Neural cell (in vitro differentiated cells): ENCODE measurements around the gene TAGLN. TPM values are rescaled to one million over a fixed set of nuclear protein-coding genes. Genes with fewer than 3 reads are reported as not detected.
"Not testable (repeated sequence)": the region's sequence is repeated elsewhere in the genome, so short reads cannot be mapped to it uniquely, and the experiment has no call there.

ENCODE experiments used
- H2AFZ ChIP-seq: fragments of 200-600, 300-800 bp; sonication (generic), shearing (Covaris generic); 2 replicates; pipeline ENCODE4 v1.6.0; 2014; ENCODE audit warnings: low read depth, mild to moderate bottlenecking, antibody characterized with exemption, low read length, moderate library complexity
- H3F3A ChIP-seq: fragments of 200-600 bp; shearing (Covaris generic); 2 replicates; pipeline ENCODE4 v1.6.1; 2016; ENCODE audit warnings: mild to moderate bottlenecking, moderate library complexity, mixed read lengths, antibody characterized with exemption, low read length; ENCODE audit not compliant: insufficient read depth, poor library complexity, severe bottlenecking
- H3K27ac ChIP-seq: fragments of 200-600, 300-800 bp; sonication (generic), shearing (Covaris generic); 2 replicates; pipeline ENCODE4 v1.5.1; 2014; ENCODE audit warnings: mild to moderate bottlenecking, low read length, moderate library complexity
- H3K27me3 ChIP-seq: fragments of 300-800, 200-600 bp; sonication (generic), shearing (Covaris generic); 2 replicates; pipeline ENCODE4 v1.6.0; 2014; ENCODE audit warnings: mild to moderate bottlenecking, low read depth, low read length, moderate library complexity; ENCODE audit not compliant: insufficient read depth
- H3K36me3 ChIP-seq: fragments of 300-800, 200-600 bp; sonication (generic), shearing (Covaris generic); 2 replicates; pipeline ENCODE4 v1.5.1; 2014; ENCODE audit warnings: mild to moderate bottlenecking, antibody characterized with exemption, low read length, moderate library complexity; ENCODE audit not compliant: insufficient read depth
- H3K4me2 ChIP-seq: fragments of 300-800, 200-600 bp; sonication (generic), shearing (Covaris generic); 2 replicates; pipeline ENCODE4 v1.6.0; 2014; ENCODE audit warnings: mild to moderate bottlenecking, low read length
- H3K4me3 ChIP-seq: fragments of 300-800, 200-600 bp; sonication (generic), shearing (Covaris generic); 2 replicates; pipeline ENCODE4 v1.5.1; 2014; ENCODE audit warnings: mild to moderate bottlenecking, low read length, moderate library complexity
- H3K79me2 ChIP-seq: fragments of 200-600 bp; shearing (Covaris generic); replicated peaks from 2 replicates; pipeline ENCODE4 v1.6.0; 2014; ENCODE audit warnings: mild to moderate bottlenecking, low read length, moderate library complexity; ENCODE audit not compliant: insufficient read depth
- H3K9ac ChIP-seq: fragments of 300-800, 200-600 bp; sonication (generic), shearing (Covaris generic); 2 replicates; pipeline ENCODE4 v1.6.1; 2016; ENCODE audit warnings: mild to moderate bottlenecking, low read length, mixed read lengths
- H3K9me2 ChIP-seq: fragments of 200-600 bp; shearing (Covaris generic); 2 replicates; pipeline ENCODE4 v1.6.1; 2016; ENCODE audit warnings: mild to moderate bottlenecking, low read length, mixed read lengths; ENCODE audit not compliant: insufficient read depth
- H3K9me3 ChIP-seq: fragments of 200-600, 300-800 bp; sonication (generic), shearing (Covaris generic); 2 replicates; pipeline ENCODE4 v1.6.1; 2016; ENCODE audit warnings: mild to moderate bottlenecking, mixed run types, low read length, moderate library complexity, mixed read lengths
- H4K20me1 ChIP-seq: fragments of 200-600 bp; shearing (Covaris generic); 2 replicates; pipeline ENCODE4 v1.6.1; 2016; ENCODE audit warnings: mild to moderate bottlenecking, mixed run types; ENCODE audit not compliant: insufficient read depth
- CTCF ChIP-seq: fragments of 450-650 bp; IDR thresholded peaks from 2 replicates; pipeline ENCODE4 v1.5.1; 2014; ENCODE audit warnings: antibody characterized with exemption, mild to moderate bottlenecking, moderate library complexity; ENCODE audit not compliant: poor library complexity, severe bottlenecking
- EP300 ChIP-seq: fragments of 450-650 bp; conservative IDR thresholded peaks from 2 replicates; pipeline ENCODE4 v1.6.1; 2014; ENCODE audit warnings: antibody characterized with exemption, mild to moderate bottlenecking, moderate library complexity; ENCODE audit not compliant: poor library complexity, severe bottlenecking
- EZH2 ChIP-seq: fragments of 200-600, 300-800 bp; shearing (Covaris generic), sonication (generic); IDR thresholded peaks from 2 replicates; pipeline ENCODE4 v1.6.1; 2014; ENCODE audit warnings: antibody characterized with exemption, low read length, borderline replicate concordance, mild to moderate bottlenecking; ENCODE audit not compliant: insufficient read depth, poor library complexity, severe bottlenecking
- MXI1 ChIP-seq: fragments of 450-650 bp; conservative IDR thresholded peaks from 2 replicates; pipeline ENCODE4 v1.6.1; 2014; ENCODE audit warnings: antibody characterized with exemption, mild to moderate bottlenecking; ENCODE audit not compliant: poor library complexity, severe bottlenecking
- POLR2AphosphoS5 ChIP-seq: IDR thresholded peaks from 2 replicates; pipeline ENCODE4 v1.6.1; 2012
- RAD21 ChIP-seq: fragments of 450-650 bp; conservative IDR thresholded peaks from 2 replicates; pipeline ENCODE4 v1.6.1; 2014; ENCODE audit warnings: antibody characterized with exemption, mild to moderate bottlenecking, moderate library complexity
- REST ChIP-seq: IDR thresholded peaks from 2 replicates; pipeline ENCODE4 v1.6.1; 2012; ENCODE audit warnings: borderline replicate concordance
- SMC3 ChIP-seq: fragments of 450-650 bp; conservative IDR thresholded peaks from 2 replicates; pipeline ENCODE4 v1.6.1; 2014; ENCODE audit warnings: antibody characterized with exemption, mild to moderate bottlenecking, moderate library complexity; ENCODE audit not compliant: poor library complexity
- TAF1 ChIP-seq: IDR thresholded peaks from 2 replicates; pipeline ENCODE4 v1.6.1; 2012; ENCODE audit warnings: low read depth
- polyA plus RNA-seq: library from polyadenylated mRNA; depleted of rRNA; stranded (reverse); fragments of >200 nt; gene quantifications from 2 replicates; pipeline ENCODE4 v1.2.3, GENCODE V29; 2014

TAGLN gene
- polyA plus RNA-seq, 1 donor from 2014 or later: 15.7 TPM

- H3K9me2 ChIP-seq, H2AFZ ChIP-seq, H3K9me3 ChIP-seq, H3K27ac ChIP-seq, H3K4me2 ChIP-seq, H4K20me1 ChIP-seq, H3K4me3 ChIP-seq, H3K79me2 ChIP-seq, H3K27me3 ChIP-seq, H3K36me3 ChIP-seq, H3F3A ChIP-seq, H3K9ac ChIP-seq: not testable (repeated sequence)
Observed at GRCh38 chr11:117207481-117207880, 8.3 kb downstream of the TAGLN start.

DNA sequence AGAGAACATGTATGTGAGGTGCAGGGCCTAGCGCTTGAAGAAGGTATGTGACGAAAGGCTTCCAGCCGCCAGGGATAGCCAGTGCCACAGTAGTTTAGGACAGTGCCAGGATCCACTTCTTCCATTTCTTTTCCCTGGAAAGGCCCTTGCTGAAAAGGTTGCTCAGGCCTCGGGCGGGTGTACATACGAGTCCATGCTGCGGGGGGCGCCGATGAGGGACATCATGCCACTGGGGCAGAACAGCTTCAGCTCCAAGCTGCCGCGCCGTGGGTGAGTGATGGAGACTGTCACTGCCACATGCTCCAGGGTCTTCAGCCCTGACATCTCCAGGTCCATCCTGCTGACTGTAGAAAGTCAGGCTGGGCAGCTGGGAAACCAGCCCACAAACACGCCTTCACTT, 9.5 kb downstream of the TAGLN start:
- not testable (repeated sequence) for H3K4me3 ChIP-seq, H3K27ac ChIP-seq, H3K36me3 ChIP-seq, H3K9me2 ChIP-seq, H3F3A ChIP-seq, H3K9ac ChIP-seq, H3K4me2 ChIP-seq, H2AFZ ChIP-seq, H3K27me3 ChIP-seq, H3K9me3 ChIP-seq, H4K20me1 ChIP-seq, H3K79me2 ChIP-seq

DNA sequence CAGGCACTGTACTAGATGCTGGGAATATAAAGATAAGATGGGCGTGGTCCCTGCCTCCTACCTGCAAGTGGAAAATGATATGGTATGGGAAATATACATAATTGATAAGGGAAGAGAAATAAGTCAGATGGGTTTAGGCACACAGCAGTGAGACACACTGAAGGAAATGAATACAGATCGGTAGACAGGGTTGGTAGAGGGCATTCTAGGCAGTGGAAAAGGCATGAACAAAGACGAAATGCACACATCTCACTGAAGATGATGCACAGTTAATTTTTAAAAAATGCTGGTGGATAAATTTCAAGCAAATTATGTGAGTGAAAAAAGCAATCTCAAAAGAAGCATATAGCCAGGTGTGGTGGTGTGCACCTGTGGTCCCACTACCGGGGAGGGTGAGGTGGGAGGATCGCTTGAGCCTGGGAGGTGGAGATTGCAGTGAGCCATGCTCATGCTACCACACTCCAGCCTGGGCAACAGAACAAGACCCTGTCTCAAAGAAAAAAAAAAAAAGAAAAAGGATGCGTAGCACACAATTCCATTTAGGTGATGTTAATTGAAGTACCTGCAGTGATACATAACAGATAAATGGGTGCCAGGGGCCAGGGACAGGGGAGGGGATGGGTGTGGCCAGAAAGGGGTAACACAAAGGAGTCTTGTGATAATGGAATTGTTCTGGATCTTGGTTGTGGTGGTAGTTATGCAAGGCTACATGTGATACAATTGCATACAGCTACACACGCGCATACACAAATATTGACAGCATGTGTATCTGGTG, 10.4 kb downstream of the TAGLN start:
- H3K4me3 ChIP-seq, H3K79me2 ChIP-seq, H3K9ac ChIP-seq, H4K20me1 ChIP-seq, H3K9me3 ChIP-seq, H3K4me2 ChIP-seq, H3K27me3 ChIP-seq, H3K9me2 ChIP-seq, H3F3A ChIP-seq, H3K27ac ChIP-seq, H2AFZ ChIP-seq, H3K36me3 ChIP-seq: not testable (repeated sequence)

GRCh38 chr11:117210620-117211019, 11.4 kb downstream of the TAGLN start:
- Histone ChIP-seq H3K27ac (no peak overlapping the region), H3K4me3 (no peak overlapping the region), H3K27me3 (no peaks in the 10 kb centered on the region), H4K20me1 (no peaks in the 10 kb centered on the region), H3K36me3 (no peaks in the 10 kb centered on the region), H3K79me2 (no peaks in the 10 kb centered on the region), H3K9me2 (no peaks in the 10 kb centered on the region), H2AFZ (no peak overlapping the region), H3K4me2 (no peak overlapping the region), H3F3A (no peaks in the 10 kb centered on the region), H3K9ac (no peak overlapping the region), H3K9me3 (no peaks in the 10 kb centered on the region)
- TF ChIP-seq RAD21: no peak
- TF ChIP-seq SMC3: no peak
- no peak for TF ChIP-seq REST
- TF ChIP-seq EP300: no peak
- no peak for TF ChIP-seq TAF1
- no peak for TF ChIP-seq EZH2
- TF ChIP-seq CTCF: no peak
- TF ChIP-seq MXI1: no peak
- TF ChIP-seq POLR2AphosphoS5: no peak
